ENCODE measurements around the gene RBBP8NL.
A peak's percentile ranks its signal among the peaks of the same experiment; 100 is the strongest.
"Not testable (repeated sequence)": the region's sequence is repeated elsewhere in the genome, so short reads cannot be mapped to it uniquely, and the experiment has no call there.

The RBBP8NL gene

GRCh38 chr20:62390317-62391164 is 36.8 kb downstream of the RBBP8NL start:
- DNase-seq, result no peak

GRCh38 chr20:62389601-62390087 is 37.7 kb downstream of the RBBP8NL start:
- DNase-seq, result no peak

GRCh38 chr20:62388839-62389600 is 38.3 kb downstream of the RBBP8NL start:
- no peak for DNase-seq

- DNase-seq, result no peak
Measured at GRCh38 chr20:62387933-62388635, 39.3 kb downstream of the RBBP8NL start.

GRCh38 chr20:62387219-62387913 is 40.0 kb downstream of the RBBP8NL start:
- no peak for DNase-seq

- peak; percentile 95 for DNase-seq
Measured at GRCh38 chr20:62386383-62387218, 40.7 kb downstream of the RBBP8NL start, which contains the start of gene RPS21. Gene RPS21 (plus strand): TSS chr20:62387103. CDS start chr20:62387339, 236 bp downstream.

- peak; percentile 86 for DNase-seq
Measured at GRCh38 chr20:62382306-62383198, 44.8 kb downstream of the RBBP8NL start.

GRCh38 chr20:62381842-62382241 is 45.5 kb downstream of the RBBP8NL start:
- no peak for DNase-seq

- DNase-seq, result no peak
Measured at GRCh38 chr20:62381202-62381797, 46.0 kb downstream of the RBBP8NL start.

GRCh38 chr20:62378215-62378614 is 49.1 kb downstream of the RBBP8NL start:
- DNase-seq, result no peak

- DNase-seq, result no peak
Measured at GRCh38 chr20:62377615-62378178, 49.6 kb downstream of the RBBP8NL start.

- no peak for DNase-seq
Measured at GRCh38 chr20:62377064-62377461, 50.3 kb downstream of the RBBP8NL start.

GRCh38 chr20:62376112-62377063 is 51.0 kb downstream of the RBBP8NL start:
- DNase-seq, result peak; percentile 79

- DNase-seq, result no peak
Measured at GRCh38 chr20:62374331-62375152, 52.8 kb downstream of the RBBP8NL start.

GRCh38 chr20:62373631-62374179 is 53.6 kb downstream of the RBBP8NL start:
- DNase-seq, result not testable (repeated sequence)

- no peak for DNase-seq
Measured at GRCh38 chr20:62372042-62372993, 55.0 kb downstream of the RBBP8NL start.
